GM21381 (cell line): ENCODE results near the gene ARID5A.

Experiments used
- ATAC-seq: cut with Tn5 transposase; IDR thresholded peaks from one replicate; pipeline ENCODE4 v1.9.1; 2021; ENCODE audit warnings: mild to moderate bottlenecking, moderate library complexity; ENCODE audit not compliant: unreplicated experiment

Gene ARID5A

DNA sequence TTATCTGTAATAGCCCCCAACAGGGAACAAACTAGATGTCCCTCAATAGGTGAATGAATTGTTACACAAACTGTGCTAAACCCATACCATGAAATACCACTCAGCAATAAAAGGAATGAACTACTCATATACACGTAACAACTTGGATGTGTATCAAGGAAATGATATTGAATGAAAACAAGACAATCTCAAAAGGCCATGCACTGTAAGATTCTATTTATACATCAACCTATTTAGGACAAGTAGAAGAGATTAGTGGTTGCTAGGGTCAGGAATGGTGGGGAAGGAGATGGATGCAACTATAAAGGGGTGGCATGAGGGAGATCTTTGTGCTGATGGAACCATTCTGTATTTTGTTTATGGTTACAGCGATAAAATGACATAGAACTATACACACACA, 54.5 kb downstream of the ARID5A start:
- no peak for ATAC-seq

DNA sequence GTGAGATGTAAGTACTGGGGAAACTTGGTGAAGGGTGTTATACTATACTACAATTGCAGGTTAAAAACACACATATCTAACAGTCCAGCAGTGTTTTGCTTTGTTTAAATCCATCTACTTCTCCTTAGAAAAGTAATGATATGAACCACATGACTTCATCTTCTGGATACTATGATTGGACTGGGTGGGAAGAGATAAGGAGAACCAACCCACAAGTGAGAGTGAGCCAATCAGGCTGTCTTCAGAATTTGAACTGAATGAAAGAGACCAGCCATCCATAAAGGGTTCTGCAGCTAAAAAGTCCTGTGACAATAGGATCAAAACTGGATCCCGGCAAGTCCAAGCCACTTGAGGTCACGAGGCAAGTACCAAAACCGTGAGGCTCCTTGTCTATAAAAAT, 54.9 kb downstream of the ARID5A start:
- ATAC-seq, result no peak

DNA sequence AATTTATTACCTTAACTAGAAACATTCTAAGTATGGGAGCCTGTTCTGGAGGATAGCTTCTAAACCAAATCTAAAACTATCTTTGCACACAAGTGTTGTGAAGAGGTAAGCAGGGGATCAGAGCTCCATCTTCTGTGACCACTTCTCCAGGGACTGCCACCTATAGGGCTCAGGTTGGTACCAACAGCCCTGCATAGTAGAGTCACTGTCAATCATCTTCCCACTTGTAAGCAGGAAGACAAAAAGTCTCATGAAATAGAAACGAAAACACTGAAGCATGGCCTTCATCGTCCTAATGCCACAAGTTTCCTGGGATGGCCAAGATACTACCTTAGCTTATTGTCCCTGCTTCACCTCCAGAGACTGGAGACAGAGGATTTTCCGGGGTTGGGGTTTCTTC, 57.7 kb downstream of the ARID5A start:
- ATAC-seq, result no peak

DNA sequence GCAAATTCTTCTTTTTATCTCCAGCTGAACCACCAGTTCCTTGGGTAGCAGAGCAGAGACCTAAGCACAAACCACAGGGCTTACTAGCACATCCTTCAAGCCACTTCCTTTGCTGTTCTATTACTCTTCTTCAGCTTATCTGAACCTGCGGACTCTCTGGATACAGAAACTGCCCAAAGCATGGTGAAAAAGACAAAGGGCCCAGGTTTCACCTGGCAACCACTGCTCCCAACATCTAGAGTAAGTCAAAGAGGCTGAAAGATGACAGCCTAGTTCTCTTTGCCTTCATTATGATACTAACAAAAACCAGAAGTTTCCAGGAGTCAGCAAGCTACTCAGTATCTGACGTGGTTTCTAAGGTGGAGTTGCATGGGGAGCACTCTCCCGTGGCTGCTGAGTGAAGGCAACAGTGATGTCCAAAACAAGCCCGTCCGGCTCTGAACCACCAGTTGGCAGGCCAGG, 58.2 kb downstream of the ARID5A start:
- ATAC-seq, result no peak

DNA sequence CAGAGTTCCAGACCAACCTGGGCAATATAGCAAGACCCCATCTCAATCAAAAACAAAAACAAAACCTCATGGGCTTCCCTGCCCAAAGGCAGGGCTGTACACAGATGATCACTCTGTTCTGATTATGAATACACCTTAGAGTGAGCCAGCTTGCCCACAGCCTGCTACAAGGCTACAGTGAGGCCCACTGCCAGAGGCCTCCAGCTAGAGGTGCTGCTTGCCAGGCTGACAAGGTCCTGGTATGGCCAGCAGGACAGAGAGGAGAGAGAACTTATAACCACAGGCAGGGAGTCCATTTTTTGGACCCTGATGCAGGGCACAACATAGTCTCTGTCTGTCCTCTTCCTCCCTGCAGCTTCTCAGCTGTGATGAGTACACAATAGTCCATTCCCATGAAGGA, 60.0 kb downstream of the ARID5A start:
- ATAC-seq, result no peak

DNA sequence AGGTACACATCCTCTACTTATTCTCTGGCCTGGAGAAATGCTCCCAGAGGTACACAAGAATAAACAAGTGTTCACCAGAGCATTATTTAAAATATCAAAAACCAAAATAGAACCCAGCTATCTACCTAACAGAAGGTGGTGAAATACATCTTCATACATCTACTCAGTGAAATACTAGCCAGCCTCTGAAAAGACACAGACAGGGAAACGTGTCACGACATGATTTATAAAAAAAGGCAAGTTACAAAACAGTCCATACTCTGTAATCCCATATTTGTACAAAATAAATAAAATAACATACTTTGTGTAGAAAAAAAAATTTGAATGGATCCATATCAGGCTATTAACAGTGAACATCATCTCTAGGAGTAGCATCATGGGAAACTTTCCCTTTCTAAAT, 63.4 kb downstream of the ARID5A start:
- no peak for ATAC-seq

DNA sequence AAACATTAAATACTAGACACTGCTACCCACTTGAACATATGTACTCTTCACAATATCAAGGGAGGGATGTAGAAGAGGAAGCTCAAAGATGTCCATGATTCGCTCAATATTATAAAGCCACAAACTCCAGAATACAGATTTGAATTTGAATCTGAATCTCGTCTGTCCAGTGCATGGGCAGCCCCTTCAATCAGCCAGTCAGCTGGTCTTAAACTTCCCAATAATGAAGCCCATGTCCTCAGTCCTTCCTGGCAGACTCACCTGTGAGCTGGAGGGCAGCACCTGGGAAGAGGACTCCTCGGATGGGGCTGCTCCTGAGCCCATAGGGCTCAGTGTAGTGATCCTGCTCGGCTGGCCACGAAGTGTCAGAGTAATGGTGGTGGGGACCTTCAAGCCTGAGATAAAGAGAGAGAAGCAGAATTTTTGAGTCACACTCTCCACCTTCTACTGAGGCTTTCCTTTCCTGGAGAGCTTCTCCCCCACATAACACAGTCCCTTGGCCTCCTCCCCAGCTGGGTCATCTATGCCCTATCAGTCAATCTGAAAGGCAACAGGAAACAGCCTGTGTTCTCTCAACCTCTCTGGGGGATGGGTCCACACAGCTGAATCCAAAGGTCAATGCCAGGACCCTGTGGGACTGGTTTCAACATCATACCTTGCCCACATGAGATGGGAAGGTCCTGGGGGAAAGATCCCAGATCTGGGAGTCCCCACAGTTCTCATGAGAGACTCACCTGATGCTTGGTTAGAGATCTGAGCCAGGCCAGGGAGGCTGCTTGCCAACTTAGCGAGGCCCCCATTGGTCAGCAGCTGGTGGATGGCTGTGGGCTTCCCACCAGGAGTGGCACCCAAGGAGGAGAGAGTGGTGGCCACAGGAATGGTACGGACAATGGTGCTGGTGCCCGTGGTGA, 65.1 kb downstream of the ARID5A start:
- ATAC-seq, result no peak
